8988T (cell line): ENCODE measurements around the gene GFI1B.
"Not testable (repeated sequence)": the region's sequence is repeated elsewhere in the genome, so short reads cannot be mapped to it uniquely, and the experiment has no call there.

Experiments used
- DNase-seq: peaks from one replicate; pipeline ENCODE4 v3.0.0; 2011

Gene GFI1B

GRCh38 chr9:132978451-132979131 lies at the start of gene GFI1B:
Gene GFI1B (plus strand): TSS chr9:132978694. CDS start chr9:132986679, 7,985 bp downstream.
- DNase-seq = no peak

GRCh38 chr9:132931178-132931735 lies 47.2 kb upstream of the GFI1B start:
- DNase-seq = no peak

DNA sequence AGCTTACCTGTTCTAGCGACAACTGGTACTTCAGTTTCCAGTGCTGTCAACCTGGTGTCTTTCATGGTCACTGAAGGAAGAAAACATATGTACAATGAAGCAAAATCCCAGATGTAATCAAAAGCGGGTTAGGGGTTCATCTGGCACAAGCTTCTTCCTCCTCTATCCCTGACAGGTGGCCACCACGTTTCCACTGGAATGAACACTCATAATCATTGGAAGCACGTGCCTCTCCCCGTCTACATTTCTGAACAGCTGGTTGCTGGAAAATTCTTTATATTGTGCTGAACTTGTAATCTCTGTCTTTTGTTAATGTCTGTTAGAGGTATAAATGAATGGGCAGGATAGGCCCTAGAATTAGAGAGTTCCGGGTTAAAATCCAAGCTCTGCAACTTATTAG lies 43.5 kb upstream of the GFI1B start:
- DNase-seq = no peak

DNA sequence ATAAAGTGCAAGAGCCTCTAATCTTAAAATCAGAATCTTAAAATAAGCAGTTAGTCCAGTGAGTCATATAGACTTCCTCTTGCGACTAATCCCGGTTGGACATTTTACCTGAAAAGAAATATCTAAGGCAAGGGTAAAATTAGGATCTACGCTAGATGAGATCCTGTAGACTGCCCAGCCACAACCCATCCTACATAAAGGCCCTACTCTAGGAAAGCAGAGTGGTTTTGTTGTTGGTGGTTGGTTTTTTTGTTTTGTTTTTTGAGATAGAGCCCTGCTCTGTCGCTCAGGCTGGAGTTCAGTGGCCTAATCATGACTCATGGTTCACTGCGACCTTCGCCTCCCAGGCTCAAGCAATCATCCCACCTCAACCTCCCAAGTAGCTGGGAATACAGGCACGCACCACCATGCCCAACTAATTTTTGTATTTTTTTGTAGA lies 41.0 kb upstream of the GFI1B start:
- no peak for DNase-seq

GRCh38 chr9:132939169-132939568 lies 39.3 kb upstream of the GFI1B start:
- DNase-seq = no peak

- no peak for DNase-seq
Measured at GRCh38 chr9:132942541-132943182, 35.8 kb upstream of the GFI1B start.

GRCh38 chr9:132943651-132944293 lies 34.7 kb upstream of the GFI1B start:
- DNase-seq = no peak

GRCh38 chr9:132944294-132945185 lies 34.0 kb upstream of the GFI1B start, which contains the start of gene TSC1:
Gene TSC1 (minus strand): TSS chr9:132944616. CDS start chr9:132928872, 15,744 bp downstream.
- DNase-seq = peak; percentile 75

DNA sequence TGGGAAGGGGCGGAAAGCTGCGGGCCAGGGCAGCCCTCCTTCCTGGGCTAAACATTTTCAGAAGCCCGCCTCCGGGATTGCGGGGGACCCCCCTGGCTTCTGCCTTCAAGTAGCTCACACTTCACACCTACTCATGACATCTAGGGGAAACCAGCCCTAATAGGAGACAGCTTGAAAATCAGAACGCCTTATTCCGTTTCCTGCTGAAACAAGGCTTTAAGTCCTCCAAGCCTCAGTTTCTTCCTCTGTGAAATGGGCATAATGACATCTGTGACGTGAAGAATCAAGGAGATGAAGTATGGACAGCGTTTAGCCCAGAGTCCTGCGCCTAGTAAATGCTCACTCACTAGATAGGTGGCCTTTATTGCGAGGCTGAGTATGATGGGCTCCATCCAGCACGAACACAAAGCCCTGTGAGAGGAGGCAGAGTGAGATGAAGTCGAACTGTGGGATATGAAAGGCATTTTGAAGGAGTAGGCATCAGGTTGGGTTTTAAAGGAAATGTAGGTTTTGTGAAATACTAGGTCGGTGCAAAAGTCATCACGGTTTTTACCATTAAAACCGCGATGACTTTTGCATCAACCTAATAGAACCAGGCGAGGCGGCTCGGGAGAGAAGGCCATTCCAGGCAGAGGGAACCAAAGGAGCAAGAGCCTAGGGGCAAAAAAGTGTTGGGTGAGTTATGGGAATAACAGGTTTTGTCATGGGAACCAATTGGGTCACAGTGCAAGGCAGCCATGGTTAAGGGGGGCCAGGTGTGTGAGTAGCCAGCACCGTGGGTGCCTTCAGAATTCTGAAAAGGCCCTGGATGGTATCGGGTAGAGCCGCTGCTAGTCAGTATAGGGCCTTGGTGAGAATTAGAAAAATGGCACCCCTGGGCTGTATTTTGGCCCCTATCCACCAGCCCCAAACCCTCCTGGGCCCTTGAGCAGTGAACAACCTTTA lies 33.0 kb upstream of the GFI1B start:
- DNase-seq = no peak

DNA sequence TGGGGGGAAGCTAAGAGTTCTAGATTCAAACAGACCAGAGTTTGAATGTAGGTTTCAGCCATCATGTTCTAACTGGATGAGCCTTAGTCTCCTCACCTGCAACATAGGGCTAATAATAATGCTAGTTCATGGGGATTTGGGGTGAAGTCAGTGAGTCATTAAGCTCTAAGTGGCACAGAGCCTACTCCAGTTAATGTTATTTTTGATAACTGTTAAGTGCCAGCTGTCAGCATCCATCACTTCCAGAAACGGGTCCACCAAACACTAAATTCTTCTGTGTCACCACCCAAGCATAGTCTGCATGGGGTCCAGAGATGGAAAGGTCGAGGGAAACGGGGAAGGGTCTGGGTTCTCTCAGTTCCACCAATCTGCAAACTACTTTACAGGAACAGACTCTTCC lies 32.3 kb upstream of the GFI1B start:
- DNase-seq = no peak

- DNase-seq = peak; percentile 28
Measured at GRCh38 chr9:132946631-132947295, 31.7 kb upstream of the GFI1B start.

DNA sequence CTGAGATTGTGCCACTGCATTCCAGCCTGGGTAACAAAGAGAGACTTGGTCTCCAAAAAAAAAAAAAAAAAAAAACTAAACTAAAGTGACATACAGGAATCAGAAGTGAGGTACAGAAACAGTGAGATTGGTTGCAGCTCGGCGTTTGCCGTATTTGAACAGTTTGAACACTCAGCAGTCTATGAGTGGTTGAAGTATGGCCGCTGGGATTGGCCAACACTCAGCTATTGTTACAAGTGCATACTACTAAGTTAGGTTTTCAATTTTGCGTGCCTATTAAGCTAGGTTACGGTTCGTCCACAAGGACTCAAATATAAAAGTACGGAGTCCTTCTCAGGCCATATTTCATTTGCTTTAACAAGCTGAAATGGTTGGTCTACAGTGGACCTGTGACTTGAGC lies 30.7 kb upstream of the GFI1B start:
- DNase-seq = no peak

GRCh38 chr9:132948482-132949050 lies 29.9 kb upstream of the GFI1B start:
- no peak for DNase-seq

GRCh38 chr9:132949709-132950108 lies 28.8 kb upstream of the GFI1B start:
- no peak for DNase-seq

- no peak for DNase-seq
Measured at GRCh38 chr9:132955123-132955522, 23.4 kb upstream of the GFI1B start.

GRCh38 chr9:132955768-132956167 lies 22.7 kb upstream of the GFI1B start:
- DNase-seq = no peak

DNA sequence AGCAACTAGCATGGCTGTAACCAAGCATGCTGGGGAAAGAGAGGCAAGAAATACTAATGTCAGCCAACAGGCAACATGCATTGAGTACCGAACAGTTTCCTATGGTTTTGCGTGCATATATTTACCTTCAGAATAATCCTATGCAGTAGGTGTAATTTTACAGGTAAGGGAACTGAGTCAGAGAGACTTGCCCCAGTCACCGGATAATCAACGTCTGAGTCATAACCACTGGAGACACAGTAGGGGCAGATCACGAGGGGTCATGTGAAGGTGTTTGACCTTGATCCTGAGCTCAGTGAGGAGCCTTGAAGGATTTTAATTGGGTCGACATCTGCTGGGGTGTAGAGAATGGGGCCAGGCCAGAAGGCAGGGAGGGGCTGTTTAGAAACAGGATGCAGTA lies 20.7 kb upstream of the GFI1B start:
- no peak for DNase-seq

DNA sequence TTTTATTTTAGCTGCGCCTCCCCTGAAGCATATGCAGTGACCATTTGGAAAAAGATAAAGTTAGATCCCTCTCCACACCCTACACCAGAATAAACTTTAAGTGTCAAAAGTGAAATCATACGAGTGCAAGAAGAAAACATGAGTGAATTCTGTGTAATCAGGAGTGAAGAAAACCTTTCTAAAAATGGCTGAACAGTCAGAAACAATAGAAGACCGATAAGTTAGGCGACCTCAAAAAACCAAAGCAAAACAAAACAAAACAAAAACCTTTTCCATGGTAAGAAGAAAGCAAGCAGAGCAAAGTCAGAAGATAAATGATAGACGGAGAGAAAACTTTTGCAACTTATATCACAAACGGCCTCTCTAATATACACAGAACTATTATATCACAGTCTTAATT lies 17.5 kb upstream of the GFI1B start:
- no peak for DNase-seq

- DNase-seq = no peak
Measured at GRCh38 chr9:132965478-132965877, 13.0 kb upstream of the GFI1B start.

- not testable (repeated sequence) for DNase-seq
Measured at GRCh38 chr9:132967908-132968307, 10.6 kb upstream of the GFI1B start.

GRCh38 chr9:132969783-132970182 lies 8.7 kb upstream of the GFI1B start:
- DNase-seq = no peak
